ENCODE data around the gene MT1X. TPM values are rescaled to one million over a fixed set of nuclear protein-coding genes. Genes with fewer than 3 reads are reported as not detected.

MT1X gene
- total and polyA plus RNA-seq, 2 of the 13 experiments (the other 11 are each of a cell fraction or from before 2014, with no cell fraction given): 19.7 to 288 TPM

DNA sequence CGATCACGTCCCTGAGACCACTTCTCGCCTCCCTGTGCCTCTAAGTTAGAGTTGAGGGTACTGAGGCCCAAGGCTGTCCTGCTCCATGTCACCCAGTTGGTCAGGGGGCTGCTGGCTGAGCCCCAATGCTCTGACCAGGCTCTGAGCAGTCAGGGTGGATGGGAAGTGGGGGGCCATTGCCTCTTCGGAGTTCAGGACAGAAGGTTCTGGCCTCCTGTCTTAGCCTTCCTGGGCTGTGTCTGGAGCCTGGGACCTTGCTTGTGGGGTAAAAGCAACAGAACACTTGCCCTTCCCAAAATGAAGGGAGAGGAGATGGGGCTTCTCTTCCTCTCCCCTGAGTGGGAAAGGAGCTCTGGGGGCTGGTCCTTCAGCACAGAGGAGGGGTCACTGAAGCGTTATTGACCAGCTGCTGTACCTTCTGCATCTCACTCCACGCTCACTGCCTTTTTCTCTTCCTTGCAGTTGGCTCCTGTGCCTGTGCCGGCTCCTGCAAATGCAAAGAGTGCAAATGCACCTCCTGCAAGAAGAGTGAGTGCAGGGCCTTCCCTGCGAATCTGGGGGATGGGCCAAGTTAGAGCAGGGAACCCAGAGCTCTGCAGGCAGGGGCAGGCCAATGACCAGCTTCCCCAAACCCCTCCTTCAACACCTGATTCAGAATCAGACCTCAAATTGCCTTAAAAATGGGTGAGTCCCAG, 580 bp downstream of the MT1X start (continued):
- TF ChIP-seq NFE2 (CRISPR knock-in tag; IDR thresholded peaks at IDR 0.05) (no peak), ZNF224 (CRISPR knock-in tag; IDR thresholded peaks at IDR 0.05) (0 out of 2 replicates have a peak, but pooled peaks have one; percentile 46), ZNF556 (CRISPR knock-in tag; IDR thresholded peaks at IDR 0.05; ENCODE audit: borderline replicate concordance) (0 out of 2 replicates have a peak, but pooled peaks have one; percentile 19), HNF4G (IDR thresholded peaks at IDR 0.05; ENCODE audit: borderline replicate concordance, low read depth, low read length) (no peak), HNF4G (CRISPR knock-in tag; IDR thresholded peaks at IDR 0.05; ENCODE audit: borderline replicate concordance, low read depth) (0 out of 2 replicates have a peak, but pooled peaks have one; percentile 14), ZNF292 (CRISPR knock-in tag; IDR thresholded peaks at IDR 0.05; ENCODE audit: borderline replicate concordance, low read depth) (peak; percentile 38; the same call in 1 of the 2 replicates), ESRRA (CRISPR knock-in tag; IDR thresholded peaks at IDR 0.05; ENCODE audit: low read depth) (0 out of 2 replicates have a peak, but pooled peaks have one; percentile 6), NFKBIZ (CRISPR knock-in tag; IDR thresholded peaks at IDR 0.05) (no peak), ZMYM2 (CRISPR knock-in tag; IDR thresholded peaks at IDR 0.05) (no peak), KDM4B (CRISPR knock-in tag; IDR thresholded peaks at IDR 0.05) (no peak)
- TF ChIP-seq, protein P1, sequence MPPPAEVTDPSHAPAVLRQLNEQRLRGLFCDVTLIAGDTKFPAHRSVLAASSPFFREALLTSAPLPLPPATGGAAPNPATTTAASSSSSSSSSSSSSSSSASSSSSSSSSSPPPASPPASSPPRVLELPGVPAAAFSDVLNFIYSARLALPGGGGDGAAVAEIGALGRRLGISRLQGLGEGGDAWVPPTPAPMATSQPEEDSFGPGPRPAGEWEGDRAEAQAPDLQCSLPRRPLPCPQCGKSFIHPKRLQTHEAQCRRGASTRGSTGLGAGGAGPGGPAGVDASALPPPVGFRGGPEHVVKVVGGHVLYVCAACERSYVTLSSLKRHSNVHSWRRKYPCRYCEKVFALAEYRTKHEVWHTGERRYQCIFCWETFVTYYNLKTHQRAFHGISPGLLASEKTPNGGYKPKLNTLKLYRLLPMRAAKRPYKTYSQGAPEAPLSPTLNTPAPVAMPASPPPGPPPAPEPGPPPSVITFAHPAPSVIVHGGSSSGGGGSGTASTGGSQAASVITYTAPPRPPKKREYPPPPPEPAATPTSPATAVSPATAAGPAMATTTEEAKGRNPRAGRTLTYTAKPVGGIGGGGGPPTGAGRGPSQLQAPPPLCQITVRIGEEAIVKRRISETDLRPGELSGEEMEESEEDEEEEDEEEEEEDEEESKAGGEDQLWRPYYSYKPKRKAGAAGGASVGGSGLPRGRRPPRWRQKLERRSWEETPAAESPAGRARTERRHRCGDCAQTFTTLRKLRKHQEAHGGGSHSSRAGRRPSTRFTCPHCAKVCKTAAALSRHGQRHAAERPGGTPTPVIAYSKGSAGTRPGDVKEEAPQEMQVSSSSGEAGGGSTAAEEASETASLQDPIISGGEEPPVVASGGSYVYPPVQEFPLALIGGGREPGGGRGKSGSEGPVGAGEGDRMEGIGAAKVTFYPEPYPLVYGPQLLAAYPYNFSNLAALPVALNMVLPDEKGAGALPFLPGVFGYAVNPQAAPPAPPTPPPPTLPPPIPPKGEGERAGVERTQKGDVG (CRISPR knock-in tag; IDR thresholded peaks at IDR 0.05; ENCODE audit: borderline replicate concordance): 0 out of 2 replicates have a peak, but pooled peaks have one; percentile 32
- TF ChIP-seq, protein P2, sequence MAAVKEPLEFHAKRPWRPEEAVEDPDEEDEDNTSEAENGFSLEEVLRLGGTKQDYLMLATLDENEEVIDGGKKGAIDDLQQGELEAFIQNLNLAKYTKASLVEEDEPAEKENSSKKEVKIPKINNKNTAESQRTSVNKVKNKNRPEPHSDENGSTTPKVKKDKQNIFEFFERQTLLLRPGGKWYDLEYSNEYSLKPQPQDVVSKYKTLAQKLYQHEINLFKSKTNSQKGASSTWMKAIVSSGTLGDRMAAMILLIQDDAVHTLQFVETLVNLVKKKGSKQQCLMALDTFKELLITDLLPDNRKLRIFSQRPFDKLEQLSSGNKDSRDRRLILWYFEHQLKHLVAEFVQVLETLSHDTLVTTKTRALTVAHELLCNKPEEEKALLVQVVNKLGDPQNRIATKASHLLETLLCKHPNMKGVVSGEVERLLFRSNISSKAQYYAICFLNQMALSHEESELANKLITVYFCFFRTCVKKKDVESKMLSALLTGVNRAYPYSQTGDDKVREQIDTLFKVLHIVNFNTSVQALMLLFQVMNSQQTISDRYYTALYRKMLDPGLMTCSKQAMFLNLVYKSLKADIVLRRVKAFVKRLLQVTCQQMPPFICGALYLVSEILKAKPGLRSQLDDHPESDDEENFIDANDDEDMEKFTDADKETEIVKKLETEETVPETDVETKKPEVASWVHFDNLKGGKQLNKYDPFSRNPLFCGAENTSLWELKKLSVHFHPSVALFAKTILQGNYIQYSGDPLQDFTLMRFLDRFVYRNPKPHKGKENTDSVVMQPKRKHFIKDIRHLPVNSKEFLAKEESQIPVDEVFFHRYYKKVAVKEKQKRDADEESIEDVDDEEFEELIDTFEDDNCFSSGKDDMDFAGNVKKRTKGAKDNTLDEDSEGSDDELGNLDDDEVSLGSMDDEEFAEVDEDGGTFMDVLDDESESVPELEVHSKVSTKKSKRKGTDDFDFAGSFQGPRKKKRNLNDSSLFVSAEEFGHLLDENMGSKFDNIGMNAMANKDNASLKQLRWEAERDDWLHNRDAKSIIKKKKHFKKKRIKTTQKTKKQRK (IDR thresholded peaks at IDR 0.05; ENCODE audit: low read length): no peak

Data from HepG2 (cell line).